Bronchus fibroblast of lung (primary cell): ENCODE results near the gene TENT5A. TPM values are rescaled to one million over a fixed set of nuclear protein-coding genes. Genes with fewer than 3 reads are reported as not detected.

Experiments
- total RNA-seq: library from RNA; depleted of rRNA; stranded (reverse); fragments of >200 nt; gene quantifications from 2 replicates; pipeline ENCODE4 v1.2.3, GENCODE V29; 2015

The TENT5A gene
- total RNA-seq, result 1.7 and 1.9 TPM in 2 replicates

DNA sequence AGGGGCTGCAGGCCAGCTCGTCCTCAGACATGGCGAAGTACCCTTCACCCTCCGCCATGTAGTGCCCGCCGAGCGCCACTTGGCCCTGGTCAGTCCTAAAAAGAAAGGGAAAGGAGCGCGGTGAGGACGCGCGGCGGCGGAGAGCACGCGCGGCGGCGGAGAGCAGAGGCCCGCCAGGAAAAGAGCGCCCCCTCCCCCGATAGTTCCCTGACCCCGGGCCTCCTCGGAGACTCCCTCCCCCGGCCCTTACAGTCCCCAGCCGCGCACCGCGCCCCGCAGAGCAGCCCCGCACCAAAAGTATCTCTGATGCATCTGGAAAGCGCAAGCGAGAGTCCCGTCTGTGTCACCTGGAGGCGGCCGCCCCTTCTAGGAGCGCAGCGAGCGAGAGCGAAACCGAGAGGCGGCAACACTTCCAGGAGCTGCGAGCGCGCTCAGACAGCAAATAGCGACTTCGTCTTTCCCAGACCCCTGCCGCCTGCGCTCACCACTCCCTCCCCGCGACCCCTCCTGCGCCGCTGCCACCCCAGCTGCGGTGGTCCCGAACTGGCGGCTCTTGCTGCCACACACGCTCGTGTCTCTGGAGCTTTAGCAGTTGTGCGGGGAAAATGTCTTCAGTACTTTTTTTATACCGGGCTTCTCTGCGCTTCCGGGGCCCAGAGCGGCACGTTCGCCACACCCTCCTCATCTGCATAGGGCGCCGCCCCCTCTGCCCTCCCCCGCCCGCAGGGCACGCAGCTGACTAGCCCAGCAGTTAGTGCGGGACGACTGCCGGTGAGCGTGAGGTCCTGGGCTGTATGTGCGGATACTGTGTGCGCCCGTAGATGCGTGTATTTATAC, at the start of gene TENT5A:
Gene TENT5A (minus strand): TSS at position 598 of the 837 bp plus-strand sequence. CDS start 540 bp downstream, at position 58.

